ENCODE data around the gene IFNAR2.
"Not testable (repeated sequence)": the region's sequence is repeated elsewhere in the genome, so short reads cannot be mapped to it uniquely, and the experiment has no call there.

GRCh38 chr21:33242846-33243245 is 13.1 kb downstream of the IFNAR2 start:
- not testable (repeated sequence) for TF ChIP-seq POLR2AphosphoS5 (IDR thresholded peaks at IDR 0.05; ENCODE audit: insufficient read depth, low read depth, low read length); EZH2 (IDR thresholded peaks at IDR 0.05; ENCODE audit: borderline replicate concordance, low read depth, low read length, severe bottlenecking); POLR2A (IDR thresholded peaks at IDR 0.05; ENCODE audit: low read depth, low read length); FOS (IDR thresholded peaks at IDR 0.05; ENCODE audit: borderline replicate concordance, insufficient read depth, low read length); MAX (IDR thresholded peaks at IDR 0.05; ENCODE audit: insufficient read depth, insufficient read length); JUN (IDR thresholded peaks at IDR 0.05; ENCODE audit: borderline replicate concordance, insufficient read depth, insufficient read length, low read depth); MYC (IDR thresholded peaks at IDR 0.05; ENCODE audit: low read depth, low read length); GATA2 (IDR thresholded peaks at IDR 0.05; ENCODE audit: insufficient read depth, insufficient read length, low read depth, low read length)
- TF ChIP-seq, protein P1, sequence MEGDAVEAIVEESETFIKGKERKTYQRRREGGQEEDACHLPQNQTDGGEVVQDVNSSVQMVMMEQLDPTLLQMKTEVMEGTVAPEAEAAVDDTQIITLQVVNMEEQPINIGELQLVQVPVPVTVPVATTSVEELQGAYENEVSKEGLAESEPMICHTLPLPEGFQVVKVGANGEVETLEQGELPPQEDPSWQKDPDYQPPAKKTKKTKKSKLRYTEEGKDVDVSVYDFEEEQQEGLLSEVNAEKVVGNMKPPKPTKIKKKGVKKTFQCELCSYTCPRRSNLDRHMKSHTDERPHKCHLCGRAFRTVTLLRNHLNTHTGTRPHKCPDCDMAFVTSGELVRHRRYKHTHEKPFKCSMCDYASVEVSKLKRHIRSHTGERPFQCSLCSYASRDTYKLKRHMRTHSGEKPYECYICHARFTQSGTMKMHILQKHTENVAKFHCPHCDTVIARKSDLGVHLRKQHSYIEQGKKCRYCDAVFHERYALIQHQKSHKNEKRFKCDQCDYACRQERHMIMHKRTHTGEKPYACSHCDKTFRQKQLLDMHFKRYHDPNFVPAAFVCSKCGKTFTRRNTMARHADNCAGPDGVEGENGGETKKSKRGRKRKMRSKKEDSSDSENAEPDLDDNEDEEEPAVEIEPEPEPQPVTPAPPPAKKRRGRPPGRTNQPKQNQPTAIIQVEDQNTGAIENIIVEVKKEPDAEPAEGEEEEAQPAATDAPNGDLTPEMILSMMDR (IDR thresholded peaks at IDR 0.05; ENCODE audit: extremely low read depth in 1 of 2, insufficient read depth in 1 of 2, low read depth in 1 of 2, low read length in 2 of 2), result not testable (repeated sequence)
